Fibroblast of the conjunctiva (primary cell): Measurements from ENCODE around the gene TXNDC11.

Experiments
- DNase-seq: peaks from one replicate; pipeline ENCODE4 v3.0.0-alpha.2; 2010; ENCODE audit warnings: low read depth

TXNDC11 gene

GRCh38 chr16:11630046-11630767 lies 112.5 kb downstream of the TXNDC11 start:
- DNase-seq, result no peak
